GM12878 (cell line): ENCODE data around the gene THADA. TPM values are rescaled to one million over a fixed set of nuclear protein-coding genes. Genes with fewer than 3 reads are reported as not detected.

ENCODE experiments used
- ATAC-seq: fragments of 200-7000 bp; cut with Tn5 transposase; 3 replicates; pipeline ENCODE4 v1.9.1; 2020; ENCODE audit warnings: mild to moderate bottlenecking, moderate library complexity
- BruUV-seq: library from RNA; stranded (reverse); fragments of 400-500 nt; replicated peaks from 2 replicates; lab custom pipeline; 2021; lab: Mats Ljungman, UMichigan
- CTCF ChIA-PET: fragments of 300-600 bp; sonication (Branson Sonifier 250); formaldehyde crosslinking; extraction: SDS; loops from one replicate; lab custom pipeline; 2021; ENCODE audit warnings: inconsistent platforms; lab: Yijun Ruan, JAX
- POLR2A ChIA-PET: fragments of 350-600 bp; formaldehyde crosslinking; extraction: SDS; loops from one replicate; lab custom pipeline; 2021; ENCODE audit warnings: inconsistent platforms; lab: Charles Lee
- RAD21 ChIA-PET: fragments of 300-600 bp; sonication (Branson Sonifier 250); formaldehyde crosslinking; loops from one replicate; lab custom pipeline; 2023; ENCODE audit warnings: antibody characterized with exemption; ENCODE audit not compliant: unreplicated experiment; lab: Charles Lee
- SMC1A ChIA-PET: fragments of 300-600 bp; sonication (Branson Sonifier 250); formaldehyde crosslinking; loops from one replicate; lab custom pipeline; 2023; ENCODE audit not compliant: unreplicated experiment, uncharacterized antibody; lab: Charles Lee
- DNase-seq: peaks from one replicate; pipeline ENCODE4 v3.0.0-alpha.2; 2011; ENCODE audit warnings: low read depth, low spot score
- FAIRE-seq: peaks from 3 replicates; lab custom pipeline; 2011; peaks lifted over from hg19 to GRCh38; lab: Jason Lieb, UNC
- H2AFZ ChIP-seq: 2 replicates; pipeline ENCODE4 v1.6.0; 2011; ENCODE audit warnings: low read depth, low read length, control low read depth; ENCODE audit not compliant: control insufficient read depth
- H3K27ac ChIP-seq: 2 replicates; pipeline ENCODE4 v1.5.1; 2011; ENCODE audit warnings: control low read depth; ENCODE audit not compliant: control insufficient read depth, insufficient read depth
- H3K27me3 ChIP-seq, 2 experiments: replicated peaks in 1 of 2; 2 replicates each; pipeline versions ENCODE4 v1.6.0 to v1.6.1; 2011; ENCODE audit warnings: low read length in 1 of 2; ENCODE audit not compliant: control insufficient read depth in 2 of 2, insufficient read depth in 2 of 2
- H3K36me3 ChIP-seq, 2 experiments: 2 replicates each; pipeline ENCODE4 v1.5.1; 2011; ENCODE audit warnings: low read length in 1 of 2; ENCODE audit not compliant: control insufficient read depth in 2 of 2, insufficient read depth in 2 of 2
- H3K4me1 ChIP-seq: 2 replicates; pipeline ENCODE4 v1.6.1; 2011; ENCODE audit warnings: mild to moderate bottlenecking, low read length, moderate library complexity, mixed read lengths; ENCODE audit not compliant: control insufficient read depth, insufficient read depth
- H3K4me2 ChIP-seq: 2 replicates; pipeline ENCODE4 v1.6.0; 2011; ENCODE audit warnings: control low read depth; ENCODE audit not compliant: control insufficient read depth, insufficient read depth
- H3K4me3 ChIP-seq: fragments of 200-600 bp; sonication (generic); 2 replicates; pipeline ENCODE4 v1.5.1; 2016
- H3K79me2 ChIP-seq: 2 replicates; pipeline ENCODE4 v1.6.0; 2011; ENCODE audit warnings: low read length; ENCODE audit not compliant: control insufficient read depth, insufficient read depth
- H3K9ac ChIP-seq: 2 replicates; pipeline ENCODE4 v1.8.0; 2011; ENCODE audit warnings: low read length, control low read depth, mixed read lengths; ENCODE audit not compliant: control insufficient read depth, insufficient read depth
- H3K9me3 ChIP-seq: replicated peaks from 3 replicates; pipeline ENCODE4 v1.5.1; 2011; ENCODE audit warnings: mild to moderate bottlenecking, low read length; ENCODE audit not compliant: control insufficient read depth, insufficient read depth
- H4K20me1 ChIP-seq: 2 replicates; pipeline ENCODE4 v1.6.0; 2011; ENCODE audit not compliant: control insufficient read depth, insufficient read depth
- GABPA ChIP-seq: IDR thresholded peaks from 2 replicates; pipeline ENCODE4 v1.6.1; 2014; ENCODE audit warnings: antibody characterized with exemption, low read depth, mild to moderate bottlenecking, inconsistent platforms
- JUNB ChIP-seq: IDR thresholded peaks from 2 replicates; pipeline ENCODE4 v1.6.1; 2016; ENCODE audit warnings: antibody characterized with exemption, mild to moderate bottlenecking
- NFYA ChIP-seq: IDR thresholded peaks from 2 replicates; pipeline ENCODE4 v1.6.1; 2011; ENCODE audit warnings: low read depth, mild to moderate bottlenecking, low read length, improper control_type of control experiment, borderline replicate concordance
- NRF1 ChIP-seq: conservative IDR thresholded peaks from 2 replicates; pipeline ENCODE4 v1.6.1; 2011; ENCODE audit warnings: mild to moderate bottlenecking, low read depth, low read length, improper control_type of control experiment
- RCOR1 ChIP-seq: conservative IDR thresholded peaks from 2 replicates; pipeline ENCODE4 v1.6.1; 2012; ENCODE audit warnings: low read depth, low read length, improper control_type of control experiment
- SMC3 ChIP-seq: IDR thresholded peaks from 2 replicates; pipeline ENCODE4 v1.6.1; 2011; ENCODE audit warnings: low read length, improper control_type of control experiment, borderline replicate concordance
- TCF3 ChIP-seq: IDR thresholded peaks from 2 replicates; pipeline ENCODE4 v1.6.1; 2012; ENCODE audit warnings: low read depth, mild to moderate bottlenecking, low read length, borderline replicate concordance; ENCODE audit not compliant: insufficient read depth
- YY1 ChIP-seq: IDR thresholded peaks from 2 replicates; pipeline ENCODE4 v1.6.1; 2011; ENCODE audit warnings: low read depth, mild to moderate bottlenecking, low read length
- ZNF274 ChIP-seq: IDR thresholded peaks from one replicate; pipeline ENCODE4 v1.8.0; 2011; ENCODE audit not compliant: insufficient read length, insufficient read depth
- ZNF622 ChIP-seq: fragments of 450-650 bp; IDR thresholded peaks from 2 replicates; pipeline ENCODE4 v1.6.1; 2017; ENCODE audit warnings: mild to moderate bottlenecking, inconsistent platforms
- ZSCAN29 ChIP-seq: fragments of 450-650 bp; IDR thresholded peaks from 2 replicates; pipeline ENCODE4 v1.6.1; 2017; ENCODE audit warnings: mild to moderate bottlenecking, moderate library complexity
- WGBS: methylation state at CpG from one replicate; pipeline ENCODE4 v1.1.6; 2016; ENCODE audit warnings: low lambda C conversion rate; ENCODE audit not compliant: insufficient replicate concordance, insufficient coverage; ENCODE audit errors: missing lambda C conversion rate; 5-methylcytosine and 5-hydroxymethylcytosine counted together
- in situ Hi-C: fragments of 300-500 bp; cut with MboI; formaldehyde crosslinking; loops from 9 replicates; pipeline ENCODE4 v1.14.3; 2018; ENCODE audit warnings: mixed read lengths
- intact Hi-C: fragments of 100-400 bp; cut with micrococcal nuclease; formaldehyde crosslinking; loops from one replicate; pipeline ENCODE4 v1.14.2; 2022; ENCODE audit not compliant: unreplicated experiment
- polyA plus RNA-seq, 11 experiments: library from polyadenylated mRNA; depleted of rRNA in 4 of 11; unstranded in 6 of 11; stranded (reverse) in 5 of 11; fragments of >200 nt; fragmentation: Nextera tagmentation in 4 of 11; fragmentation: Illumina TruSeq in 1 of 11; extraction: Ambion mirVana in 4 of 11; extraction: Trizol in 1 of 11; gene quantifications; 1 replicate in 1 of 11; 2 replicates in 10 of 11; pipeline versions ENCODE4 v1.2.1 to v1.2.3, GENCODE V29; 2011 to 2016; ENCODE audit warnings: inconsistent platforms in 2 of 11, missing spikeins in 2 of 11, low read depth in 1 of 11
- total RNA-seq, 4 experiments: library from RNA; depleted of rRNA in 3 of 4; stranded (reverse); fragments of >200 nt in 3 of 4; fragmentation: Illumina TruSeq in 1 of 4; extraction: Trizol in 1 of 4; gene quantifications; 2 replicates each; pipeline versions ENCODE4 v1.2.1 to v1.2.3, GENCODE V29; 2013 to 2021
- TF ChIP-seq, protein P1 (sequence below): fragments of 450-650 bp; IDR thresholded peaks from 2 replicates; pipeline ENCODE4 v1.6.1; 2017; ENCODE audit warnings: mild to moderate bottlenecking

Gene THADA
- total and polyA plus RNA-seq, 10 of the 15 experiments (the other 5 are each of a cell fraction or from before 2014, with no cell fraction given), result 14.6 to 33.2 (median 23.2) TPM

- TF ChIP-seq, protein P1, sequence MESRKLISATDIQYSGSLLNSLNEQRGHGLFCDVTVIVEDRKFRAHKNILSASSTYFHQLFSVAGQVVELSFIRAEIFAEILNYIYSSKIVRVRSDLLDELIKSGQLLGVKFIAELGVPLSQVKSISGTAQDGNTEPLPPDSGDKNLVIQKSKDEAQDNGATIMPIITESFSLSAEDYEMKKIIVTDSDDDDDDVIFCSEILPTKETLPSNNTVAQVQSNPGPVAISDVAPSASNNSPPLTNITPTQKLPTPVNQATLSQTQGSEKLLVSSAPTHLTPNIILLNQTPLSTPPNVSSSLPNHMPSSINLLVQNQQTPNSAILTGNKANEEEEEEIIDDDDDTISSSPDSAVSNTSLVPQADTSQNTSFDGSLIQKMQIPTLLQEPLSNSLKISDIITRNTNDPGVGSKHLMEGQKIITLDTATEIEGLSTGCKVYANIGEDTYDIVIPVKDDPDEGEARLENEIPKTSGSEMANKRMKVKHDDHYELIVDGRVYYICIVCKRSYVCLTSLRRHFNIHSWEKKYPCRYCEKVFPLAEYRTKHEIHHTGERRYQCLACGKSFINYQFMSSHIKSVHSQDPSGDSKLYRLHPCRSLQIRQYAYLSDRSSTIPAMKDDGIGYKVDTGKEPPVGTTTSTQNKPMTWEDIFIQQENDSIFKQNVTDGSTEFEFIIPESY, result no peak
- TF ChIP-seq JUNB, result no peak
- no peak for TF ChIP-seq NFYA
These were observed 219.2 kb downstream of the THADA start (continued) for GRCh38 chr2:43376523-43377198.

DNA sequence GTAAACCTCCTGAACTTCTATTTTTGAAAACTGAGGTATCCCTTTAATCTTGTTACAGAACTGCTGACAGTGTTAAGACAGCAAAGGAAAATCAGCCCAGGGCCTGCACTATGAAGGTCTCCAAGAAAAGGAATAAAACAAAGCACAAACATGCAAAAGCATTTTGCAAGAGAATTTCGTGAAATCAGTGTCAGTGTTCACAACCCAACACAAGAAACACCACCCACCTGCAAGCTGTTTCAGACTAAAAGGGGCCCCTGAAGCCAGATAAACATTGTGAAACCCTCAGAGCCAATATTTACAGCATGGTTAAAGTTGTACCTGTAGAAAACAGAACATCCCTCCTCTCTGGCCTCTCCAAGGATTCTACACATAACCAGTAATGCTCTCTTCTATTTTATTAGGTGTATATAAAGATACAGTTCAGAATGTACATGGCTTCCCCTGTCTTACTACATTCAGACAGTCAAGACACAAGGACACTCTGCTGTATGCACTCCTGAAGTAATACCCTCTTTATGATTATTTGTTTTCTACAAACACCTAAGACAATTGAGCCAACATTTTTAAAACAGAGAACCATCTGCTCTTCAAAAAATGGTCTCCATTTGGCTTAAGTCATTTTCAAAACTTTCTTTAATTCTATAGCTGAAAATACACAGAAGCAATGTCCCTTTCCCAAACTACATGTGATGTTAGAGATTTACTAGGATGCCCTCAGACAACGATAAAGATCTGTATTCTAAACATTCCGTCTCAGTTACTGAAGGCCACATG, 219.9 kb downstream of the THADA start:
- no peak for FAIRE-seq
- in situ Hi-C loops, result no loop called here
- SMC1A ChIA-PET, result interaction anchor here (1.4 kb wide), 1 partner anchor 13 kb away, joined by 3 read pairs; no protein-coding TSS in a partner anchor
- Histone ChIP-seq H3K27me3 (no peaks in the 10 kb centered on the region), H3K27ac (0 out of 2 replicates have a peak overlapping the region, but pooled peaks have one; percentile 12), H3K36me3 (peaks cover 0 to 2% of the 10 kb centered on the region in 2 experiments; a peak in 1 of 4 replicates), H2AFZ (no peak overlapping the region), H3K9ac (no peak overlapping the region), H3K4me3 (no peak overlapping the region), H3K79me2 (no peaks in the 10 kb centered on the region), H4K20me1 (no peaks in the 10 kb centered on the region), H3K4me1 (0 out of 2 replicates have a peak, but pooled peaks cover 4% of the 10 kb centered on the region), H3K4me2 (peak overlapping the region; percentile 25; the same call in 1 of the 2 replicates), H3K9me3 (no peaks in the 10 kb centered on the region; the same call in 2 of the 3 replicates)
- RAD21 ChIA-PET, result interaction anchor here (0.8 to 1.6 kb wide), 4 partner anchors 8 to 108 kb away, joined by 3 to 4 read pairs (median 4); no protein-coding TSS in a partner anchor
- no TSS peak for BruUV-seq
- no peak; the same call in 2 of the 3 replicates for ATAC-seq
- TF ChIP-seq ZSCAN29, result no peak
- TF ChIP-seq RCOR1, result no peak
- no peak for TF ChIP-seq TCF3
- TF ChIP-seq ZNF274, result no peak
- TF ChIP-seq YY1, result no peak
- no peak for TF ChIP-seq ZNF622
- TF ChIP-seq SMC3, result no peak
- no peak for TF ChIP-seq GABPA
- TF ChIP-seq NRF1, result no peak
- WGBS, result 85% methylated on average over 3 of the region's 3 CpGs
- intact Hi-C loops, result no loop called here
- DNase-seq, result no peak
- CTCF ChIA-PET, result interaction anchor here (1.4 kb wide), 1 partner anchor 35 kb away, joined by 4 read pairs; no protein-coding TSS in a partner anchor
- POLR2A ChIA-PET, result no interaction called here
